ENCODE measurements around the gene AGXT2.

- TF ChIP-seq GABPA (IDR thresholded peaks at IDR 0.05; ENCODE audit: low read depth) (no peak), EP300 (IDR thresholded peaks at IDR 0.05; ENCODE audit: borderline replicate concordance in 1 of 2, control insufficient read depth in 1 of 2, low read depth in 2 of 2, low read length in 2 of 2) (no peak), KAT2A (conservative IDR thresholded peaks at IDR 0.05; ENCODE audit: control insufficient read depth, low read depth, low read length) (no peak), CTCF (IDR thresholded peaks at IDR 0.05 in 2 of 3, conservative IDR thresholded peaks at IDR 0.05 in 1 of 3; ENCODE audit: control insufficient read depth in 2 of 3, extremely low read depth in 1 of 3, insufficient read depth in 1 of 3, low read depth in 3 of 3, low read length in 3 of 3) (no peak), POLR2A (IDR thresholded peaks at IDR 0.05; ENCODE audit: low read depth, low read length) (no peak), EGR1 (IDR thresholded peaks at IDR 0.05; ENCODE audit: borderline replicate concordance in 1 of 2, low read depth in 2 of 2, low read length in 2 of 2) (no peak), JUND (IDR thresholded peaks at IDR 0.05; ENCODE audit: low read depth, low read length) (no peak), NBN (IDR thresholded peaks at IDR 0.05) (no peak)
Measured at GRCh38 chr5:34957321-34957720, 90.4 kb downstream of the AGXT2 start.

Measured in GM12878 (cell line).